Heart left ventricle (tissue), 16 donors: Measurements from ENCODE around the gene HARS1. TPM values are rescaled to one million over a fixed set of nuclear protein-coding genes. Genes with fewer than 3 reads are reported as not detected.
A peak's percentile ranks its signal among the peaks of the same experiment; 100 is the strongest.
"Not testable (repeated sequence)": the region's sequence is repeated elsewhere in the genome, so short reads cannot be mapped to it uniquely, and the experiment has no call there.

ENCODE experiments used
- ATAC-seq, 4 donors: fragments of 200-7000 bp; cut with Tn5 transposase; one replicate each; pipeline ENCODE4 v1.9.1; 2020 to 2022; ENCODE audit warnings: moderate library complexity in 4 of 4, mild to moderate bottlenecking in 3 of 4, moderate number of reproducible peaks in 1 of 4
- DNase-seq, 5 donors: peaks; one replicate each; pipeline ENCODE4 v3.0.0-alpha.2; 2020
- H3K27ac ChIP-seq, 12 donors: fragments of 200-600 bp; sonication (generic) in 4 of 12; one replicate each; pipeline versions ENCODE4 v1.5.0 to v1.8.0; 2016 to 2022; ENCODE audit warnings: mild to moderate bottlenecking in 2 of 12
- H3K27me3 ChIP-seq, 9 donors: fragments of 200-600 bp; sonication (generic) in 2 of 9; one replicate each; pipeline versions ENCODE4 v1.5.1 to v1.8.0; 2016 to 2022; ENCODE audit warnings: mild to moderate bottlenecking in 3 of 9
- H3K36me3 ChIP-seq, 9 donors: fragments of 200-600 bp; sonication (generic) in 2 of 9; one replicate each; pipeline versions ENCODE4 v1.5.0 to v1.8.0; 2018 to 2022; ENCODE audit warnings: mild to moderate bottlenecking in 2 of 9
- H3K4me1 ChIP-seq, 12 donors: fragments of 200-600 bp; sonication (generic) in 4 of 12; one replicate each; pipeline versions ENCODE4 v1.5.0 to v1.8.0; 2016 to 2022; ENCODE audit warnings: mild to moderate bottlenecking in 3 of 12
- H3K4me3 ChIP-seq, 12 donors: fragments of 200-600 bp; sonication (generic) in 4 of 12; one replicate each; pipeline versions ENCODE4 v1.5.0 to v1.8.0; 2017 to 2022; ENCODE audit warnings: mild to moderate bottlenecking in 9 of 12, moderate library complexity in 4 of 12
- H3K9me3 ChIP-seq, 12 donors: fragments of 200-600 bp; sonication (generic) in 4 of 12; one replicate each; pipeline versions ENCODE4 v1.5.0 to v1.8.0; 2016 to 2022; ENCODE audit warnings: mild to moderate bottlenecking in 1 of 12
- POLR2A ChIP-seq, 2 donors: fragments of 450-650 bp; IDR thresholded peaks; one replicate each; pipeline ENCODE4 v1.6.1; 2017; ENCODE audit warnings: antibody characterized with exemption in 2 of 2, mild to moderate bottlenecking in 2 of 2, moderate library complexity in 2 of 2
- WGBS, 4 donors: extraction: QIAGEN DNeasy Blood & Tissue Kit in 2 of 4; methylation state at CpG; one replicate each; pipeline versions ENCODE4 v1.1.5 to v1.1.7; 2013 to 2018; 5-methylcytosine and 5-hydroxymethylcytosine counted together
- intact Hi-C, 10 donors: fragments of 100-400 bp; cut with DNase I; formaldehyde crosslinking; loops; one replicate each; pipeline versions ENCODE4 v1.11.1 to v1.14.2; 2022
- polyA plus RNA-seq, 2 donors: library from polyadenylated mRNA; stranded (reverse); fragments of 200-250 nt; gene quantifications; one replicate each; pipeline ENCODE4 v1.2.3, GENCODE V29; 2013
- total RNA-seq, 9 donors: library from RNA; depleted of rRNA in 2 of 9; stranded (reverse); fragments of >200 nt in 2 of 9; fragmentation: NEBNext Ultra II Directional in 3 of 9; extraction: Animal tissue kit (Norgen Biotek cat#: 25700) in 3 of 9; gene quantifications; one replicate each; pipeline versions ENCODE4 v1.1.0 to v1.2.4, GENCODE V29; 2016 to 2023
- TF ChIP-seq, protein P1 (sequence below), 12 donors: fragments of 200-600 bp; sonication (generic) in 4 of 12; IDR thresholded peaks; one replicate each; pipeline versions ENCODE4 v1.5.0 to v1.8.0; 2018 to 2022; ENCODE audit warnings: antibody characterized with exemption in 12 of 12, mild to moderate bottlenecking in 5 of 12
- donor health status: ischemic (EF 13 %, LVEDD 7.1; RV severe dilation, severe dysfunction).
- donor health status: healthy with polysubstance abuse.
- donor health status: DM: no; HTN: yes; CAD: no.
- donor health status: DM: no; HTN: no; CAD: no.
- donor health status: ischemic (EF 25% LVEDD 6.9; RV normal size, moderate dysfunction).
- donor health status: ischemic (EF 25% LVEDD 5.7; RV mildly dilated, moderate dysfunction).
- donor health status: healthy.
- donor health status: DM: yes; HTN: yes; CAD: no.
- donor health status: ischemic (EF 35%, LVEDD 5.7; RV mildly dilated, moderate dysfunction).
- donor health status: nonischemic (EF 11% LVEDD 7.7; RV severe dilation, severe dysfunction).
- donor health status: DM: yes; HTN: yes; CAD: no.
- donor health status: PGD.
- donor health status: ischemic (EF 29% LVEDD 5.4; RV normal size, mild dysfunction).
- donor health status: nonischemic (EF 23%, LVEDD 6.1; RV moderate dilation, normal function).

The HARS1 gene
- total and polyA plus RNA-seq, 11 donors = 31.3 to 58.6 (median 37.2) TPM

DNA sequence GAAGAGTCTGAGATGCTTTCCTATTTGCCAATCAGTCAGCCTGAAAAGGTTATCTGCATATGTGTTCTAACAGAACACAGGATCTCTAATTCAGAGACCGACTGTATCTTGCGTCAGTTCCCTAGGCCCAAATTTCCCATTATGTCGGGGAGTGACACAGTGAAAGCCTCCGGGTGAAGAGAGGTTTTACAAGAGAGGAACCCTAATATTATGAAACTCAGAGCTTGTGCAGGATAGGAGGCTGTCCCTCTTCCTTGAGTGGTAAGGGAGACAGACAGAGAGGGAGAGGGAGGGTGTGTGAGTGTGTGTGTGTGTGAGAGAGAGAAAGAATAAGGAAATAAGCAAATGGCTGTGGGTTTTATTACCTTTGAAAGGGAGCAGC, 60.1 kb downstream of the HARS1 start:
- H3K4me3 ChIP-seq = peak overlapping the region in 9 of 12 donors; percentile 54 to 67 (median 61)
- WGBS, 4 donors = 88 to 95% (median 93%) methylated on average over 4 of the region's 4 CpGs
- peak in 1 of 4 donors; percentile 37 for ATAC-seq
- peaks cover 0 to 7% (median 0%) of the 10 kb centered on the region in 12 donors for H3K9me3 ChIP-seq
- no peak for DNase-seq
- H3K36me3 ChIP-seq = peaks cover 0 to 3% (median 0%) of the 10 kb centered on the region in 9 donors
- intact Hi-C loops = loop anchor here in 5 of 10 donors (5.0 to 10.0 kb wide), 3 partner anchors 69 to 256 kb away; partner anchors contain the start of genes ANKHD1 (in 1 of the 5), APBB3 (in 1 of the 5) and SLC35A4 (in 1 of the 5)
- peak overlapping the region in 7 of 12 donors; percentile 64 to 95 (median 73) for H3K27ac ChIP-seq
- peaks cover 0 to 34% (median 16%) of the 10 kb centered on the region in 12 donors for H3K4me1 ChIP-seq
- no peaks in the 10 kb centered on the region for H3K27me3 ChIP-seq
- TF ChIP-seq POLR2A (IDR thresholded peaks at IDR 0.05) = no peak
- TF ChIP-seq, protein P1, sequence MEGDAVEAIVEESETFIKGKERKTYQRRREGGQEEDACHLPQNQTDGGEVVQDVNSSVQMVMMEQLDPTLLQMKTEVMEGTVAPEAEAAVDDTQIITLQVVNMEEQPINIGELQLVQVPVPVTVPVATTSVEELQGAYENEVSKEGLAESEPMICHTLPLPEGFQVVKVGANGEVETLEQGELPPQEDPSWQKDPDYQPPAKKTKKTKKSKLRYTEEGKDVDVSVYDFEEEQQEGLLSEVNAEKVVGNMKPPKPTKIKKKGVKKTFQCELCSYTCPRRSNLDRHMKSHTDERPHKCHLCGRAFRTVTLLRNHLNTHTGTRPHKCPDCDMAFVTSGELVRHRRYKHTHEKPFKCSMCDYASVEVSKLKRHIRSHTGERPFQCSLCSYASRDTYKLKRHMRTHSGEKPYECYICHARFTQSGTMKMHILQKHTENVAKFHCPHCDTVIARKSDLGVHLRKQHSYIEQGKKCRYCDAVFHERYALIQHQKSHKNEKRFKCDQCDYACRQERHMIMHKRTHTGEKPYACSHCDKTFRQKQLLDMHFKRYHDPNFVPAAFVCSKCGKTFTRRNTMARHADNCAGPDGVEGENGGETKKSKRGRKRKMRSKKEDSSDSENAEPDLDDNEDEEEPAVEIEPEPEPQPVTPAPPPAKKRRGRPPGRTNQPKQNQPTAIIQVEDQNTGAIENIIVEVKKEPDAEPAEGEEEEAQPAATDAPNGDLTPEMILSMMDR (IDR thresholded peaks at IDR 0.05) = no peak

DNA sequence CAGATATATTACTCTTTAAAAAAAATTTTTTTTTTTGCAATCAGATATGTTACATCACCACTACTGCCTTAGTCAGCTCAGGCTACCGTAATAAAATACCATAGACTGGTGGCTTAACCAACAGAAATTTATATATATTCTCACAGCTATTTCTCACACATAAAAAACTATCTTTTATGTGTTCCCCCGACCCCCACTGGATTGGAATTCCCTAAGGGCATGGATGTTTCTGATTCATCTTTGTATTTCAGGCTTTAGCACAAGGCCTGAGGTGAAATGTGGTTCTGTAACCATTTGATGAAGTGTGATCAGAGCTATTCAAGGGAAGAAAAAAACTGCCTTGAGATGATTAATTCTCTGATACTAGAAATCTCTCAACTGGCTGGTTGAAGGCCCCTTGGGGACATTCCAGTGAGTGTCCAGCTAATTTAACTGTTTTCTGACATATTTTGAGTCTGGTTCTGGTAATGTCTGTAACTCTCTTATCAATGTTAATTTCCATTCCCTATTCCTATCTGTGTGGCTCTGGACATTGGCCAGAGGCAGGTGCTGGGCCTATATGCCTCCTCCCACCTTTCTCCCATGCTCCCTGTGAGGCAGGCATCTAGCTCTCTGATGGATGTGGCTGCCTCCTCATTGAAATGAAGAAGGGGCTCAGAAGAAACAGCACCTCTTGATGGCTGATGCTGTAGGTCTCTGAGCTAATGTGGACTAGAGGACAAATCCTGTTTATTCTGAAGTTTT, 60.7 kb downstream of the HARS1 start:
- WGBS, 4 donors = 68 to 76% (median 71%) methylated on average over 2 of the region's 2 CpGs
- peaks cover 0 to 7% (median 0%) of the 10 kb centered on the region in 12 donors for H3K9me3 ChIP-seq
- ATAC-seq (no peak), DNase-seq (no peak)
- peak overlapping the region in 8 of 12 donors; percentile 8 to 67 (median 61) for H3K4me3 ChIP-seq
- H3K4me1 ChIP-seq = peaks cover 0 to 34% (median 16%) of the 10 kb centered on the region in 12 donors
- peaks cover 0 to 3% (median 0%) of the 10 kb centered on the region in 9 donors for H3K36me3 ChIP-seq
- intact Hi-C loops = loop anchor here in 5 of 10 donors (5.0 to 10.0 kb wide), 3 partner anchors 68 to 256 kb away; partner anchors contain the start of genes ANKHD1 (in 1 of the 5), APBB3 (in 1 of the 5) and SLC35A4 (in 1 of the 5)
- peak overlapping the region in 8 of 12 donors; percentile 11 to 95 (median 72) for H3K27ac ChIP-seq
- no peaks in the 10 kb centered on the region for H3K27me3 ChIP-seq
- TF ChIP-seq, protein P1 (IDR thresholded peaks at IDR 0.05) = no peak
- no peak for TF ChIP-seq POLR2A (IDR thresholded peaks at IDR 0.05)

GRCh38 chr5:140628711-140629110, 62.5 kb downstream of the HARS1 start:
- WGBS, 4 donors = 42 to 84% (median 63%) methylated on average over 1 of the region's 1 CpG
- Histone ChIP-seq H3K4me1 (peaks cover 0 to 22% (median 15%) of the 10 kb centered on the region in 12 donors), H3K9me3 (peaks cover 0 to 7% (median 0%) of the 10 kb centered on the region in 12 donors), H3K36me3 (peaks cover 0 to 3% (median 0%) of the 10 kb centered on the region in 9 donors), H3K27me3 (no peaks in the 10 kb centered on the region), H3K4me3 (peak overlapping the region in 1 of 12 donors; percentile 66), H3K27ac (no peak overlapping the region)
- DNase-seq = no peak
- ATAC-seq = no peak
- intact Hi-C loops = no loop called here
- TF ChIP-seq, protein P1 (IDR thresholded peaks at IDR 0.05) = no peak
- TF ChIP-seq POLR2A (IDR thresholded peaks at IDR 0.05) = no peak

- intact Hi-C loops = no loop called here
- Histone ChIP-seq H3K27ac (no peak overlapping the region), H3K4me1 (peaks cover 0 to 17% (median 10%) of the 10 kb centered on the region in 12 donors), H3K27me3 (no peaks in the 10 kb centered on the region), H3K36me3 (peaks cover 0 to 3% (median 0%) of the 10 kb centered on the region in 9 donors), H3K4me3 (no peak overlapping the region), H3K9me3 (peaks cover 0 to 7% (median 0%) of the 10 kb centered on the region in 12 donors)
- no peak for TF ChIP-seq POLR2A (IDR thresholded peaks at IDR 0.05)
- TF ChIP-seq, protein P1 (IDR thresholded peaks at IDR 0.05) = no peak
- no peak for DNase-seq
- 90 to 95% (median 92%) methylated on average over 6 of the region's 6 CpGs for WGBS, 4 donors
- ATAC-seq = no peak
These were observed 63.2 kb downstream of the HARS1 start for GRCh38 chr5:140627972-140628371.

GRCh38 chr5:140624886-140625285, 66.3 kb downstream of the HARS1 start:
- H3K9me3 ChIP-seq, DNase-seq, H3K27me3 ChIP-seq, H3K36me3 ChIP-seq, H3K4me3 ChIP-seq, H3K27ac ChIP-seq, ATAC-seq: not testable (repeated sequence)
- intact Hi-C loops = loop anchor here in 1 of 10 donors (5.0 kb wide), 1 partner anchor 48 kb away; no protein-coding TSS in a partner anchor
- 86 to 89% (median 88%) methylated on average over 10 of the region's 10 CpGs for WGBS, 4 donors
- H3K4me1 ChIP-seq = peaks cover 0 to 11% (median 0%) of the 10 kb centered on the region in 12 donors
